GM18861 (cell line): ENCODE results near the gene DLG3.

Experiments
- ATAC-seq: cut with Tn5 transposase; IDR thresholded peaks from one replicate; pipeline ENCODE4 v1.9.1; 2021; ENCODE audit not compliant: unreplicated experiment

The DLG3 gene

GRCh38 chrX:70476166-70476933 is 31.7 kb downstream of the DLG3 start:
- ATAC-seq, result no peak

GRCh38 chrX:70476934-70477733 is 32.5 kb downstream of the DLG3 start:
- no peak for ATAC-seq

- no peak for ATAC-seq
Observed at GRCh38 chrX:70477734-70478075, 33.1 kb downstream of the DLG3 start.

- no peak for ATAC-seq
Observed at GRCh38 chrX:70478526-70479245, 34.1 kb downstream of the DLG3 start.

- ATAC-seq, result no peak
Observed at GRCh38 chrX:70479247-70479921, 34.7 kb downstream of the DLG3 start.

GRCh38 chrX:70479922-70480659 is 35.5 kb downstream of the DLG3 start:
- ATAC-seq, result no peak

GRCh38 chrX:70480660-70481018 is 36.0 kb downstream of the DLG3 start:
- ATAC-seq, result no peak

- no peak for ATAC-seq
Observed at GRCh38 chrX:70481471-70482270, 37.0 kb downstream of the DLG3 start.

GRCh38 chrX:70482300-70482699 is 37.7 kb downstream of the DLG3 start:
- ATAC-seq, result no peak

GRCh38 chrX:70485466-70485865 is 40.8 kb downstream of the DLG3 start:
- ATAC-seq, result no peak

- ATAC-seq, result no peak
Observed at GRCh38 chrX:70488856-70489255, 44.2 kb downstream of the DLG3 start.

- no peak for ATAC-seq
Observed at GRCh38 chrX:70494441-70494840, 49.8 kb downstream of the DLG3 start.

- ATAC-seq, result no peak
Observed at GRCh38 chrX:70496491-70496890, 51.9 kb downstream of the DLG3 start.

GRCh38 chrX:70497026-70497425 is 52.4 kb downstream of the DLG3 start:
- no peak for ATAC-seq

GRCh38 chrX:70498129-70498528 is 53.5 kb downstream of the DLG3 start:
- no peak for ATAC-seq

- ATAC-seq, result no peak
Observed at GRCh38 chrX:70500826-70501225, 56.2 kb downstream of the DLG3 start.

- no peak for ATAC-seq
Observed at GRCh38 chrX:70504772-70505450, 60.3 kb downstream of the DLG3 start.

- ATAC-seq, result no peak
Observed at GRCh38 chrX:70505451-70505841, 60.8 kb downstream of the DLG3 start.

- peak; percentile 50 for ATAC-seq
Observed at GRCh38 chrX:70508296-70508911, 63.8 kb downstream of the DLG3 start.
